ENCODE results near the gene IDH1.
A peak's percentile ranks its signal among the peaks of the same experiment; 100 is the strongest.
"Not testable (repeated sequence)": the region's sequence is repeated elsewhere in the genome, so short reads cannot be mapped to it uniquely, and the experiment has no call there.

IDH1 gene

DNA sequence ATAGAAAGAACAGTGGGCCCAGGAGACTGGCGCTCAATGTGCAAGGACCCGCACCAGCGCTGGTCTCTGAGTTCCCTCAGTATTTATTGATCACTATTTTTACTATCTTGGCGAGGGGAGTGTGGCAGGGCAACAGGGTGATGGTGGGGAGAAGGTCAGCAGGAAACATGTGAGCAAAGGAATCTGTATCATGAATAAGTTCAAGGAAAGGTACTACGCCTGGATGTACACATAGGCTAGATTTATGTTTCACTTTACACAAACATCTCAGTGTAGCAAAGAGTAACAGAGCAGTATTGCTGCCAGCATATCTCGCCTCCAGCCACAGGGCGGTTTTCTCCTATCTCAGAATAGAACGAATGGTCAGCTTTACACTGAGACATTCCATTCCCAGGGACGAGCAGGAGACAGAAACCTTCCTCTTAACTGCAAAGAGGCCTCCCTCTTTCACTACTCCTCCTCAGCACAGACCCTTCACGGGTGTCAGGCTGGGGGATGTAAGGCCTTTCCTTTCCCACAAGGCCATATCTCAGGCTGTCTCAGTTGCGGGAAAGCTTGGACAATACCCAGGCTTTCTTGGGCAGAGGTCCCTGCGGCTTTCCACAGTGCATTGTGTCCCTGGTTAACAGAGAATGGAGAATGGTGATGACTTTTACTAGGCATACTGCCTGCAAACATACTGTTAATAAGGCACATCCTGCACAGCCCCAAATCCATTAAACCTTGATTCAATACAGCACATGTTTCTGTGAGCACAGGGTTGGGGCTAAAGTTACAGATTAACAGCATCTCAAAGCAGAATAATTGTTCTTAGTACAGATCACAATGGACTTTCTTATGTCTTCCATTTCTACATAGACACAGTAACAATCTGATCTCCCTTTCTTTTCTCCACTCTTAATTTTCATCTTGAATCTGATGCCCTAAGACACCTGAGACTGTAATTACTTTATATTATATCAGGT lies 2.3 kb upstream of the IDH1 start:
- not testable (repeated sequence) for DNase-seq (ENCODE audit: low read depth in 3 of 3)

DNA sequence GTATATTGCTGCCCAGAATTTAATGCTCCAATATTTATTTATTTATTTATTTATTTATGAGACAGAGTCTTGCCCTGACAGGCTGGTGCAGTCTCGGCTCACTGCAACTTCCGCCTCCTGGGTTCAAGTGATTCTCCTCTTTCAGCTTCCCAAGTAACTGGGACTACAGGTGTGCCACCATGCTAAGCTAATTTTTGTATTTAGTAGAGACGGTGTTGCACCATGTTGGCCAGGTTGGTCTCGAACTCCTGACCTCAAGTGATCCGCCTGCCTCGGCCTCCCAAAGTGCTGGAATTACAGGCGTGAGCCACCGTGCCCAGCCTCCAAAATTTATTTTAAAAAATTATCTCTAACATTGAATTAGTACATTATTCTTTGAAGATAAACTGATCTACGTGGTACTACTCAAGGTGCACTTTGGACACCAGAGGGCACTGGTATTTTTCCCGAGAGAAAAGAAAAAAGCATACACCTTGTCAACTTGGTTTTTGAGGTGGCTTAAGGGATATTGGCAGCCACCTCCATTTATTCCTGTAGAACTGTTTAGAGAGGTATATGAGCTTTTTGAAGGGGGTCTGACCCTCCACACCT lies 1.4 kb upstream of the IDH1 start:
- DNase-seq (ENCODE audit: low read depth in 3 of 3): no peak

DNA sequence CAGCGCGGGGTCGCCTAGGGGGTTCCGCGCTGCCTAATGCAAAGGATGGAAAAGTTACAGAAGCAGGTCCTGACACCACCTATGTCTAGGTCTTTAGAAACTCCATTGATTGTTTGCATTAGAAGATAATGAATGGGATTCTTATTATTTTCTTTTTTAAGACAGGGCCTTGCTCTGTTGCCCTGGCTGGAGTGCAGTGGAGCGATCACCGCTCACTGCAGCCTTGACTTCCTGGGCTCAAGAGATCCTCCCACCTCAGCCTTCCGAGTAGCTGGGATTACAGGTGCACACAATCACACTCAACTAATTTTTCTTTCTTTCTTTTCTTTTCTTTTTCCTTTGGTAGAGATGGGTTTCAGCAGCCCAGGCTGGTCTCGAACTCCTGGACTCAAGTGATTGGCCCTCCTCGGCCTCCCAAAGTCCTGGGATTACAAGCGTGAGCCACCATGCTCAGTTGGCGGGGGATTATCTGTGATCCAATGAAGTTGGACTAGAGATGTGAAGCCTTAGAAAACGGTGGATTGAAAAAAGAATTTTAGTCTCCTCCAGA lies 761 bp upstream of the IDH1 start:
- DNase-seq (ENCODE audit: low read depth in 3 of 3): no peak

DNA sequence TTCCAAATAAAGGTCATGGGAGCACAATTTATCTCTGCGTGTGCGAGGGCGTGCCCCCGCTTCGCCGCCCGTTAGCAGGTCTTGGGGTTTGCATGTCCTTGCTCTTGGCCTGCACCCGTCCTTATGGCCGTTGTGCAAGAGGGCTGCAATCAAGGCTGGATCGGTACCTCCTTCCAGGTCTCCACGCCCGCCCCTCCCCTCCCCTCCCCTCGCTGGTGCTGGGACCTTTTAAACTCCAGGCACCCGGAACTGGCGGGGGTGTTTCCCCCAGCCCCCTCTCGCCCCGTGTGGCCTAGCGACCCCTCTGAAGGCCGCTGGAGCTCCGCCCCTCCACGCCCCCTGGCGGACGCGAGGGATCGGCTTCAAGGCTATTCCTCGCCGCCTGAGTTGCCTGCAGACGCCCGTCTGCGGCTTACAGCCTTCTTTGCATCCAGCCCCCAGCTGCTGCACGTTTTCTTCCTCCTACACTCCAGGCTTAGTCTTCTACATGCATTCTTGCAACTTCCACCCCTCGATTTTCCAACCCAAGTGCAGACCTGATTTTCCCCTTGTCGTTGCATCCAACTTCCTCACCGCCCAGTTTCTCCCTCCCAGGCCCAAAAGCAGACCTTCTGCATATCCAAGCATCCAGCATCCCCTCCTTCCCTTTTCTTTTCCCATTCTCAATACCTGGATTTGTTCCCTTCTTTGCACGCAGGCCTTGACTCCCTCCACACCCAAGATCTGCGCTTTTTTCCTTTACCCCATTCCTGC lies 577 bp downstream of the IDH1 start:
- DNase-seq (ENCODE audit: low read depth in 3 of 3): peak; percentile 50 to 71 (median 65)

DNA sequence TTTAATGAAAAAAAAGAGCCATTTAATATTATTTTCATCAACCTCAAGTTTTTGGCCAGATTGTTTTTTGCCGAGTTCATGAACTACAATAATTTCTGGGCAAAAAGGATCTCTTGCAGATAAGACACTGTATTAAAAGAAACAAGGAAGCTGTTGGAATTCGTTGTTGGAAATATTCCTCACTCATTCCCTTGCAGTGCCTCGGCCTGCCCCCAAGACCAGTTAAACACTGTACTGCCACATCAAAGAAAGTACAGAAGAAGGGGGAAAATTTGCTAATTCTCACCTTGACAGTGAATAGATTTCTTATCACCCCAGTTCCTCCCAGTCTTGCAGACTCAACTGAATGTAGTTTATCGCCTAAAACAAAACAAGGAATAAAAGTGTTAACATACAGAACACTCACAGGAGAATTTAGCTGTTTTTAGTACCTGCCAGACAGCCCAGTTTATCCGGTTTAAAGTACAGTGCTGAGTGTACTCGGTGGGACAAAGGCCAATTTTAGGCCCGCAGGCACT lies 1.2 kb downstream of the IDH1 start:
- no peak for DNase-seq (ENCODE audit: low read depth in 3 of 3)

DNA sequence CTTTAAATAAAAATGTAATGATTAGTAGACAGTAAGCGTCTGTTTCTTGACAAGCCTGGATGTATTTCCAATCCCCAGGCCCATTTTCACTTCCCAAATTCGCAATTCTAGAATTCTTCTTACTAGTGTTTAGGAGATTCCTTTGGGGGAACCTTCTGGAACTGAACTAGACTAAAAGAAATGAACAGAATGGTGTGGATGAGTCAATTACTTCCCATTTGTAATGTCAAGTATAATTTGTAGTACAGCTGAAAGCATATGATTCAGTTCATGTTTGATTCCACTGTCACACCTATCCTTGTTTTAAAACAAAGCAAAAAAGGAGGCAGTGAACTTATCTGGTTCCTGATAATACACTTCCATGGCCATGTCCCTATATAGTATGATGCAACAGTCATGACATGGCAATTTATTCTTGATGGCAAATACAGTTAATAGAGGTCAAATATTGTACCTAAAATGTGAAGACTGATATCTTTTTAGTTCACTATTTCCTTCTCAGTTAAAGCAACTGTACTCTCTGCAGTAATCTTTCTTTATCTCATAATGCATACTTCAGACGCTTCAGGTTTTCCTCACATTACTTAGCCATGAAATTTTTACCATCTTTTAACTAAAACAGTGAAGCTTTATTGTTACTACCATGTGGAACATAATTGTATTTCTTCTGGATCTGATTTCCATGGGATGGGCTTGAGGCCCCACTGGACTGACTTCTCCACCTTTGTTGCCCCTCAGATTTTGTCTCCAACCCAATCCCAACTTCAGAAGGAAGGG lies 2.0 kb downstream of the IDH1 start:
- no peak for DNase-seq (ENCODE audit: low read depth in 3 of 3)

DNA sequence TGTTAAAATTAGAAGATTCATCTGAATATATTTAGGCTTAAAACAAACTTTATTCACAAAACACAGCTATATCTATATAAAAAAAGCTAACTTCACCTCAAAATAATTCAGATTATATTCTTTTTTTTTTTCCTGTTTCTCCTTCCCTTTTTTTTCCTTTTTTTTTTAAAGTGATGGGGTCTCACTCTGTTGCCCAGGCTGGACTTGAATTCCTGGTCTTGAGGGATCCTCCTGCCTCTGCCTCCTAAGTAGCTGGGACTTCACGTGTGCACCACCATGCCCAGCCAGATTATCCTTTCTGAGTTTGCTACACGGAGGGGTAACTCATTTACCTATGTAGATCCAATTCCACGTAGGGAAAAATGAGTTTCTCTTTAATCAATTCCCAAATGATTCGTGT lies 3.8 kb downstream of the IDH1 start:
- no peak for DNase-seq (ENCODE audit: low read depth in 3 of 3)

DNA sequence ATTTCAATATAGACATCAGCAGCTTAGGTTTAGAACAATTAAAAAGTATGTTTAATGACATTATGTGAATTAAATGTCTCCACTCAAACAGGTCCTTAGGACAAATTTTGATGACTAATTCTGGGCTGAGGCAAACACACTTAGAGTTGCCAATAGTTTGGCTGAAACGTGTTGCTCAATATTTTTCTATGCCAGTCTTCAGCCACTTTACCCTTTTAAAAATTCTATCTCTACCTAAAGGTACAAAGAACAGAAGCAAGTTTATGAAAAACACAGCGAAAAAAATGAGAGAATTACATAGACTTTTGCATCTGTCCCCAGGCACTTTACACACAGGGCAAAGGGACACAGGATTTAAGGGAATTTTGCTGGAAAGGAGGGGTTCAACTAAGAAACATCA lies 4.5 kb downstream of the IDH1 start:
- DNase-seq (ENCODE audit: low read depth in 3 of 3): no peak

DNA sequence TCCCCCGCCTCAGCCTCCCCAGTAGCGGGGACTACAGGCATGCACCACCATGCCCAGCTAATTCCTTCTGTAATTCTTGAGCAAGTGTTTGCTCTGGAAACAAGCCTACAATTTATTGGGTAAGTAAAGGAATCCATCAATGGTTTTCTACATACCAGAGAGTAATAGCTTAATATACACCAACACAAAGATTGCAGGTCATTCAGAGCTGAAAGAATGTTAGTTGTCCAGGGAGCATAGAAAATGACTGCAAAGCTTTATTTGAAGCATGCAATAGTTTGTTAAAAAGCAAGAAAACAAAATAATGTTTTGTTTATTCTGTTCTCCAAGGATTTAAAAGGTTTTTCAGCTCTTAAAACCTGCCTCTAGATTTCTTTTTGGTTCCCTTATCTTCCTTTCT lies 5.6 kb downstream of the IDH1 start:
- DNase-seq (ENCODE audit: low read depth in 3 of 3): no peak

DNA sequence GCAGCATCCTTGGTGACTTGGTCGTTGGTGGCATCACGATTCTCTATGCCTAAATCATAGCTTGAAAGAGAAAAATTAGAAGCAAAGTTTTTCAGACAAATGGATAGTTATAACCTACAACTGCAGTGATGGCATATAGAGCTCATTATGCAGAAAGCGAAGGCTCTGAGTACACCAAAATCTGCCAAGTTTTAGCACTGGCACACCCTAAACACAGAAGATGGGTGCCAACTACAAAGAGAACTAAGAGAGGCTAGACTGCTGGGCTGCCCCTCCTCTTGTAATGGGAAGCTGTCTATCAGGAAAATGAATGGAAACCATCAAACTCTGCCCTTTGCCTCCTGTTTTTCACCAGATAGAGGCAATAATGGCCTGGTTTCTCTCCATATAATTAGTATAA lies 6.3 kb downstream of the IDH1 start:
- DNase-seq (ENCODE audit: low read depth in 3 of 3): no peak

DNA sequence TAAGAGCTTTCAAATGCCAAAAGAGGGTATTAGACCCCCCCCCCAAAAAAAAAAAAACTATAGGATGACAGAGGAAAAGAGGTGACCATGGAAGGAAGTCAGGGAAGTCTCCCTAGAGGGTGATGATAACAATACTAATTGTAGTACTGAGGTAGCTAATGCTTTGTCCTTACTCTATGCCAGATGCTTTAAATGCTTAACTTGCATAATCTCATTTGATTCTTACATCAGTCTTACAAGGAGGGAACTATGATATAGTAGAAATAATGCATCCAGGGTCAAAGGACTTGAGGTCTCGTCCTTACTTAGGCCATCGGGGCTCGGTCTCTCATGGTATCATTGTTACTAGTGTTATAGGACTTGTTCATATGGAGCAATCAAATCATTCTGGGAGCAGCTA lies 9.1 kb downstream of the IDH1 start:
- no peak for DNase-seq (ENCODE audit: low read depth in 3 of 3)

DNA sequence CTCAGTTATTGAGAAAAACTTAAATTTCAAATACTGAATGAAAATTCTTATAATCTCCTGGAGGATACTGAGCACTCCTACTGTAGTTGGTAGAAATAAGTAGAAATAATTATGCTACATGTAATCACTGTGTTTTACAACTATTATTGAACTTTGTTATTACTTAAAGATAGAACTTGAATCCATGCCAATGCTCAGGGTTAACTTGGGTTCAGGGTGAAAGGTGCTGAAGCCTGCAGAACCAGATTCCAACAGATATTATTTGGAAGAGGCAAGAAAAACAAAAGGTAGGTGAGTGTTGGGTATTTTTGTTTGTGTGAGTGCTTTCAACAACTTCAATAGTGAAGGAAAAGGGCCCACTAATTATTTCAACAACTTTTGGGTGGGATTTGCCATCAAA lies 10.4 kb downstream of the IDH1 start:
- DNase-seq (ENCODE audit: low read depth in 3 of 3): no peak

DNA sequence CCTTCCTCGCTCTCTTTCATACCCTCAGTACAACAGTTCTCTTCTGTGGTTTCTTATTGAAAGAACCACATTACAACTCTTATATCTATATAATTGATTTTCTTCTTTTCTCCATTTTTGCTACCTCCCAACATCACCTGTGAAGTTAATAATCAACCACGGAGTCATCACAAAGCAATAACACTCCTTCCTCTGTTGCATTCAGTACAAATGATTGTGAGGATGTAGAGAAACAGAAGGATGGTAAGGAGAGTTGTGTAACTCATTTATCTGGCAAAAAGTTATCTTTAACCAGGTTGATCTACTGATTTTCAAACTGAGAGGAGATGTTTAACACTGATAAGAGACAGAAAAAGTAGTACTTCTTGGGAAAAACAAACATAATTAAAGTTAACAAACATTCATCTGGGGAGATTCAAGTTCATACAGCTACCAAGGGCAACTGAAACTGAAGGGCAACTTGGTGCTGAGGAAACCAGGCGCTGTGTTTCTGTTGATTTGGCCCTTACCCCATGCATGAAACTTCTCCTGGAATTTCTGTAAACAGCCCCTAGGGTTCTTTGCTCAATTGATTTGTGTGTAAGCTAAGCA lies 14.2 kb downstream of the IDH1 start:
- no peak for DNase-seq (ENCODE audit: low read depth in 3 of 3)

DNA sequence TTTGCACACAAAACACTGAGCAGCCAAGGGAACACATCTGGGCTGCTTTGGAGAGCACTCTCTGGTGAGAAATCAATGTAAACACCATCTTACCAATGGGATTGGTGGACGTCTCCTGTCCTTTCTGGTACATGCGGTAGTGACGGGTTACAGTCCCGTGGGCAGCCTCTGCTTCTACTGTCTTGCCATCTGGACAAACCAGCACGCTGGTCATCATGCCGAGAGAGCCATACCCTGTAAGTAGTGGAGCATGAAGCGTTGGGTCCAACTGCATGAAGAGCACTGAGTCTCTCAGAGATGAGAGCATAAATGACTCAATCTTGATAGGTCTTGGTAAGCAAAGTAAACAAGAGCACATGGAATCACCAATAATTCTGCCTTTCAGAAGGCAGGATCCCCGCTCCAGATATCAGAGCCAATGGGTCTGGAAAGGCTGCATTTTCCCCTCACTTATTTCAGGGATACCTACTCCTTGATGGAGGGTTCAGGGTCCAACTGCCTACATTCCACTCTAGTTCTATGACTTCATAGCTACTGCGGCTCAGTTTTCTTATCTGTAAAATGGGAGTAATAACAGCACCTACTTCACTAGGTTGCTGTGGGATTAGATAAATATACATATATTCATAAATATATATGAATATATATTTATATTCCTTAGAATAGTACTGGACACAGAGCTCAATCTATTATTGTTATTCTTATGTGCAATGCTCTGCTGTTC lies 14.9 kb downstream of the IDH1 start:
- DNase-seq (ENCODE audit: low read depth in 3 of 3): no peak

DNA sequence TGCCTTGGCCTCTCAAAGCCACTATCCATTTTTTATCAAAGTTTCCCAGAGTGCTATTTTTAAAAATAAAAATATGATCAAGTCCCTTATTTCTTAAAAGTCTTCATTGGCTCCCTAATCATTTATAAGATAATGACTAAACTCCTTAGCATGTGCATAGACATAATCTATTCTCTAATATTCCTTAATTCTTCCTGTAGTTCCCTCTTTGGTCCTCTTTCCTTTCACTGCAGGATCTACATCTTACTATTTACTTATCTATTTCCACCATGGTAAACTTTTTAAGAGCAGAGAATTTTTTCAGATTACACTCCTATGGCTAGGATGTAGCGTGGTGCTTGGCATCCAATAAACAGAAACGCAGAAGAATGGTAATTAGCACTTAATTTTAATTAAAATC lies 19.0 kb downstream of the IDH1 start:
- no peak for DNase-seq (ENCODE audit: low read depth in 3 of 3)

DNA sequence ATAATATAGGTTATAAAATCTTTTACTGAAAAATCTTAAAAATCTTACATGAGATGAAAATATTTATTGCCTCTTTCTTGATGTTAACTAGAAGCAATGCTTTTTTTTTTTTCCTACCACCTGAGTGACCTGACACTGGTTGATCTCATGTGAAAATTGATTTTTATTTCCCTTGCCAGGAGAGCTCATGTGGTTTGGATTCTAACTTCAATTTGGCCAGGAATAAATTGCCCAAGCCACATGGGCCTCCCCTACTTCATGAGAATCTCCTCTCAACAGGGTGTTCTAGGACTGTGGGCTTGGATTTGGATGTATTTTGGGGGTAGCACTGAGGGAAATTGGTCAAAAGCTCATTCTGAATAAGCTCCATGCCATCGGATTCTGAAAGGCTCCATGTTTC lies 20.1 kb downstream of the IDH1 start:
- DNase-seq (ENCODE audit: low read depth in 3 of 3): no peak

DNA sequence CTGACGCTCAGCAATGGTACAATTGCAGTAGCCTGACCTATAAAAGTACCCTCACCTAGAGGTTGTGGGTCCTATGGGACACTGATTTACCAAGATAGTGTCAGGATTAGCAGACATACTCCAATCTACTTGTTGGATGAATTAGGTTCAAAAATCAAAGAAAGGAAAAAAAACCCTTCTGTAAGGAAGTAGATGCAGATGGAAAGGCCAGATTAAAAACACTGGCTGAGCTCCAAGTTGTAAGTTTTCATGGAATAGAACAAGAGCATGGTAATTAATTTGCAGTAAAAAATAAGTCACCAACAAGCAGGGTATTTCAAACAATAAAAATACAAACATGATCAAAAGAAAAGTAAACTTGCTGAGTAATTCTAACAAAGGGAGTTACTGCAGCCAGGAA lies 26.4 kb downstream of the IDH1 start:
- no peak for DNase-seq (ENCODE audit: low read depth in 3 of 3)

DNA sequence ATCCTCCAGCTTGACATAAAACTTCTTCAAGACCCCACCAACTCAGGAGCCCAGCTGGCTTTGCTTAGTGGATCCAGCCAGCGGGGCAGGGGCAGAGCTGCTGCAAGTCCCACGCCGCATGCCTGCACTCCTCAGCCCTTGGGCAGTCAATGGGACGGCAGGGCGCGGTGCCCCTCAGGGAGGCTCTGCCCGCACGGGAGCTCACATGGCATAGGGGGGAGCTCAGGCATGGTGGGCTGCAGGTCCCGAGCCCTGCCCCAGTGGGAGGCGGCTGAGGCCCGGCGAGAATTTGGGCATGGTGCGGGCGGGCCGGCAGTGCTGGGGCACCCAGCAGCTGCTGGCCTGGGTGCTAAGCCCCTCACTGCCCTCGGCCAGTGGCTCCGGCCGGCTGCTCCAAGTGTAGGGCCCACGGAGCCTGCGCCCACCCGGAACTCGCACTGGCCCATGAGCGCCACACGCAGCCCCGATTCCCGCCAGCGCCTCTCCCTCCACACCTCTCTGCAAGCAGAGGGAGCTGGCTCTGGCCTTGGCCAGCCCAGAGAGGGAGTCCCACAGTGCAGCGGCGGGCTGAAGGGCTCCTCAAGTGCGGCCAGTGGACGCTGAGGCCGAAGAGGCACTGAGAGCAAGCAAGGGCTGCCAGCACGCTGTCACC lies 27.2 kb downstream of the IDH1 start:
- DNase-seq (ENCODE audit: low read depth in 3 of 3): no peak

DNA sequence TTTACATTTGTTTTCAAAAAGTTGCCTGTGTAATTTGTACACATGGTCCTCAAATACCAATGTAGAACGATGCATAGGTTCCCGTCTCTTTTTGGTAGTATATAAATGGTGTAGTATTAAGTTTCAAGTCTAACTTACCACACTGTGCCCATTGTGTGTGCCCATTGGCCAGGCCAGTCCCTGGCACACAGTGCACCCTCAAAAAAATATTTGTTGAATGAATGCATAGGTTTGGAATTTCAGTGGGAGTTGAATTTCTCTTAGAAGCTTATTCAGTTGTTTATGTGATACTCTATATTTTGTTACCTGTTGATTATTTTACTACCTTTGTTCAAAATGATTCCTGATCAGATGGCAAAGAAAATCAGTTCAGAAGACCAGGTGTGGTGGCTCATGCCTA lies 30.1 kb downstream of the IDH1 start:
- no peak for DNase-seq (ENCODE audit: low read depth in 3 of 3)

DNA sequence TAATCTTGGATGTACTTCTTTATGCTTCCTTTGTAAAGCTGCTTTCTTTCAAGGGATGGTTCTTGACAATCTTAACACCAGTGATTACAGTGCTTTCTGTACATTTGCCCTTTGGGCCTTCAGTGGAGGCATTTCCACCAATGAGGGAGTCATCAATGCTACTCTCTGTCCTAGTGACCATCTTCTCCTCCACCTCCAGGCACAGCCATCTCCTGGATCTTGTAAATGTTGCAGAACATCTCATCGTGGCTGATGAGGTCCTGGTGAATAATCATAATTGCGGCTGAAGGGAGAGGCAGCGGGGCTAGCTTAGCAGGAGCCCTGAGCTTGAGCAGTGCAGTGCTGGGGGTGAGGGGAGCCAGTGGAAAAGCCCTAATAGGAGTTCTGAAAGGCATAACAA lies 32.5 kb downstream of the IDH1 start:
- no peak for DNase-seq (ENCODE audit: low read depth in 3 of 3)

Measured in stimulated activated CD4-positive, alpha-beta T cell treated with anti-CD3 and anti-CD28 coated beads, TNF-alpha, amount 100 ng/mL, for 48 hours (primary cell).